CD4-positive, alpha-beta T cell treated with Interleukin-4 for 4 hours (primary cell): ENCODE measurements around the gene TNFSF13.

Experiments used
- DNase-seq: peaks from one replicate; pipeline ENCODE4 v3.0.0-alpha.2; 2020

The TNFSF13 gene

DNA sequence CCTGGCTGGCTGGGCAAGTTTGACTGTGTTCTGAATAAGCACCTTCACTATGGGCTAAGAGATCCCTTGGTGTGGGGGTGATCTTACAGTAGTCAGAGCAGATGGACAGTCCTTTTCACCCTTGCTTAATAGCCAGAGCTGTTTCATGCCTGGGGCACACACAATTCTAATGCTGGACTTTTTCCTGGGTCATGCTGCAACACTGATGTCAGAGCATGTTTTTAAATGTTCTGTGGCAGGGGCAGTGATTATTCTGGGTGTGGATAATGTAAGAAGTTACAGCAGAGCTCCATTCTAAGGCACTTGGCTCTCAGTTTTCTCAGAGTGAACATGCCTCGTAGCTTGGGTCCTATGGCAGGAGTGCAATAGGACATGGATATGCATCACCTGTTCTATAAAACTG is 16.9 kb downstream of the TNFSF13 start:
- DNase-seq, result no peak

DNA sequence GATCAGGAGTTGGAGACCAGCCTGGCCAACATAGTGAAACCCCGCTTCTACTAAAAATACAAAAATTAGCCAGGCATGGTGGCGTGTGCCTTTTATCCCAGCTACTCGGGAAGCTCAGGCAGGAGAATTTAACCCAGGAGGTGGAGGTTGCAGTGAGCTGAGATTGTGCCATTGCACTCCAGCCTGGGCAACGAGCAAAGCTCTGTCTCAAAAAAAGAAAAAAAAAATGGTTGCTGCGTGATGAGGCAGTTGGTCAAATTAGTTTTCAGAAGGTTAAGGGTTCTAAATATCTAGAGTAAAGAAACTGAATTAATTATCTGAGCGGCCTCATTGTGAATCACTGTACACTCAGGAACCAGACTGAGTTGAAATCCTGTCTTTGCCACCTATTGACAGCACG is 17.4 kb downstream of the TNFSF13 start:
- no peak for DNase-seq

DNA sequence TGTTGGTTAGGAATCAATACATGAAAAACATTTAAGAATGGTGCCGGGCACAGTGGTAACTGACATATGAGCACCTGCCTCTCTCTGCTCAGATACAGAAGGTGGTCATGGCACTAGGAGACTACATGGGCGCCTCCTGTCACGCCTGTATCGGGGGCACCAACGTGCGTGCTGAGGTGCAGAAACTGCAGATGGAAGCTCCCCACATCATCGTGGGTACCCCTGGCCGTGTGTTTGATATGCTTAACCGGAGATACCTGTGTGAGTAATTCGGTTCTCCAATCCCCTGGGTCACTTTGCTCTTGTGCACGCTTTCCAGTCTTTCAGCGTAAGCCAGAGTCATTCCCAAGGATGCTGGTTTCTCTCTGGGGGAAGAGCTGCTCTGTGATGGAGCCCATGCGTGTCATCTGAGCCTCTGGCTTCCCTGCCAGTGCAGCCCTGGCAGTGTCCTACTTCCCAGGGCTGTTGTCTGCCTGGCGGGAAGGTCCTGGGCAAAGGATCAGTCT is 17.9 kb downstream of the TNFSF13 start:
- DNase-seq, result no peak

DNA sequence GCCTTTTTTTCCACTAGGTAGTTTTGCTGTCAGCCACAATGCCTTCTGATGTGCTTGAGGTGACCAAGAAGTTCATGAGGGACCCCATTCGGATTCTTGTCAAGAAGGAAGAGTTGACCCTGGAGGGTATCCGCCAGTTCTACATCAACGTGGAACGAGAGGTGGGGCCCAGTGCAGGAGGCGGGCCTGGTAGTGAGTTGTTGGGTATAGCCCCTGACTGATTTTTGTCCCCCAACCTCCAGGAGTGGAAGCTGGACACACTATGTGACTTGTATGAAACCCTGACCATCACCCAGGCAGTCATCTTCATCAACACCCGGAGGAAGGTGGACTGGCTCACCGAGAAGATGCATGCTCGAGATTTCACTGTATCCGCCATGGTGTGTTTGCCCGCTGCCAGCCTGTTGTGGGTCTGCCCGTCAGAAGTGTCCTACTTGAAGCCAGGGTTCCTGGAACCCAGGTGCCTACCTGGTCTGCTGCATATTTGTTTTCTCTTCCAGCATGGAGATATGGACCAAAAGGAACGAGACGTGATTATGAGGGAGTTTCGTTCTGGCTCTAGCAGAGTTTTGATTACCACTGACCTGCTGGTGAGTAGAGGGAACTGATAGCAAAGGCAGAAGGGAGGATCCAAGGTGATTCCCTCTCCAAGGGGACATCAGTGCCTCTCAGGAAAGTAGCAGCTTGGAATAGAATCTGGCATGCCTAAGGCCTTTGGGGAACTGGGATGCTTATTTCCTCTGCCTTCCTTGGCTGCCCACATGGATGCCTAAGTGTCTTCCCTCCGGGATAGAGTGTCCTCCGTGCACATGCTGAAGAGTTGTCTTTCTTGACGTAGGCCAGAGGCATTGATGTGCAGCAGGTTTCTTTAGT is 19.0 kb downstream of the TNFSF13 start:
- no peak for DNase-seq

DNA sequence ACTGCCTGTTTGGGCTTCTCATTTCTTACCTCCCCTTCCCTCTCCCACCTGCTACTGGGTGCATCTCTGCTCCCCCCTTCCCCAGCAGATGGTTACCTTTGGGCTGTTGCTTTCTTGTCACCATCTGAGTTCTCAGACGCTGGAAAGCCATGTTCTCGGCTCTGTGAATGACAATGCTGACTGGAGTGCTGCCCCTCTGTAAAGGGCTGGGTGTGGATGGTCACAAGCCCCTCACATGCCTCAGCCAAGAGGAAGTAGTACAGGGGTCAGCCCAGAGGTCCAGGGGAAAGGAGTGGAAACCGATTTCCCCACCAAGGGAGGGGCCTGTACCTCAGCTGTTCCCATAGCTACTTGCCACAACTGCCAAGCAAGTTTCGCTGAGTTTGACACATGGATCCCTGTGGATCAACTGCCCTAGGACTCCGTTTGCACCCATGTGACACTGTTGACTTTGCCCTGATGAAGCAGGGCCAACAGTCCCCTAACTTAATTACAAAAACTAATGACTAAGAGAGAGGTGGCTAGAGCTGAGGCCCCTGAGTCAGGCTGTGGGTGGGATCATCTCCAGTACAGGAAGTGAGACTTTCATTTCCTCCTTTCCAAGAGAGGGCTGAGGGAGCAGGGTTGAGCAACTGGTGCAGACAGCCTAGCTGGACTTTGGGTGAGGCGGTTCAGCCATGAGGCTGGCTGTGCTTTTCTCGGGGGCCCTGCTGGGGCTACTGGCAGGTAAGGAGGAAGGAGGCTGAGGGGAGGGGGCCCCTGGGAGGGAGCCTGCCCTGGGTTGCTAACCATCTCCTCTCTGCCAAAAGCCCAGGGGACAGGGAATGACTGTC is 20.7 kb downstream of the TNFSF13 start, which contains the start of gene CD68:
Gene CD68 (plus strand): TSS at position 638 of the 833 bp plus-strand sequence. CDS start 40 bp downstream, at position 678.
- peak; percentile 75 for DNase-seq

DNA sequence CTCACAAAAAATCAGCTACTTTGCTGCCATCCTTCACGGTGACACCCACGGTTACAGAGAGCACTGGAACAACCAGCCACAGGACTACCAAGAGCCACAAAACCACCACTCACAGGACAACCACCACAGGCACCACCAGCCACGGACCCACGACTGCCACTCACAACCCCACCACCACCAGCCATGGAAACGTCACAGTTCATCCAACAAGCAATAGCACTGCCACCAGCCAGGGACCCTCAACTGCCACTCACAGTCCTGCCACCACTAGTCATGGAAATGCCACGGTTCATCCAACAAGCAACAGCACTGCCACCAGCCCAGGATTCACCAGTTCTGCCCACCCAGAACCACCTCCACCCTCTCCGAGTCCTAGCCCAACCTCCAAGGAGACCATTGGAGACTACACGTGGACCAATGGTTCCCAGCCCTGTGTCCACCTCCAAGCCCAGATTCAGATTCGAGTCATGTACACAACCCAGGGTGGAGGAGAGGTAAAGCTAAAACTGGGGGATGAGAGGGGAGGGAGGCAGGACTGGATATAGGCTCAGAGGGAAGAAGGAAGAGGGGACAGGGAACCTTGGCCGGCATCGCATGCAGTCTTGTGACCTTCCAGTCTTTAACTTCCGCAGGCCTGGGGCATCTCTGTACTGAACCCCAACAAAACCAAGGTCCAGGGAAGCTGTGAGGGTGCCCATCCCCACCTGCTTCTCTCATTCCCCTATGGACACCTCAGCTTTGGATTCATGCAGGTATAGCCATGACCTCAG is 21.5 kb downstream of the TNFSF13 start:
- DNase-seq, result no peak

DNA sequence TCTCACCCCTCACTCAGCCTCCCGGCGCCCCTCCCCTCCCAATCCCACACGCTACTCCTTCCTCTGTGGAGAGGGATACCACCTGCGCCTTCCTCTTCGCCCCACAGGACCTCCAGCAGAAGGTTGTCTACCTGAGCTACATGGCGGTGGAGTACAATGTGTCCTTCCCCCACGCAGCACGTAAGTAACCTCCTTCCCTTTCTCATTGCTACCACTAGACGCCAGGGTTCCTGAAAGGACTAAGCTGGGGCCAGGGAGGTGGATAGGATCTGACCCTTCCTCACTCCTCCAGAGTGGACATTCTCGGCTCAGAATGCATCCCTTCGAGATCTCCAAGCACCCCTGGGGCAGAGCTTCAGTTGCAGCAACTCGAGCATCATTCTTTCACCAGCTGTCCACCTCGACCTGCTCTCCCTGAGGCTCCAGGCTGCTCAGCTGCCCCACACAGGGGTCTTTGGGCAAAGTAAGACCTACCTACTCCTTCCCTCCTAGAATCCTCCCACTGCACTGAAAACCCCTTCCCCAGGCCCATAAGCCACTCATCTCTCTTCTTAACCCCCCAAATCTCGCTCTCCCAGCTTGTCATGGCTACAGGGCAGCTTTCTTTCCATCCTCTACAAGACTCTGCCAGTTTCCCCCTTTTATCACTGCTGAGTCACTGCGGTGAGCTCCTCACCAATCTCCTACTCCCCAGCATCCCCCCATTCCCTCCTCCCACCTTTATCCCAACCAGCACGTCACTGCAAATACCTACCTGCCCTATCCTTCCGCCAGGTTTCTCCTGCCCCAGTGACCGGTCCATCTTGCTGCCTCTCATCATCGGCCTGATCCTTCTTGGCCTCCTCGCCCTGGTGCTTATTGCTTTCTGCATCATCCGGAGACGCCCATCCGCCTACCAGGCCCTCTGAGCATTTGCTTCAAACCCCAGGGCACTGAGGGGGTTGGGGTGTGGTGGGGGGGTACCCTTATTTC is 22.3 kb downstream of the TNFSF13 start:
- no peak for DNase-seq

DNA sequence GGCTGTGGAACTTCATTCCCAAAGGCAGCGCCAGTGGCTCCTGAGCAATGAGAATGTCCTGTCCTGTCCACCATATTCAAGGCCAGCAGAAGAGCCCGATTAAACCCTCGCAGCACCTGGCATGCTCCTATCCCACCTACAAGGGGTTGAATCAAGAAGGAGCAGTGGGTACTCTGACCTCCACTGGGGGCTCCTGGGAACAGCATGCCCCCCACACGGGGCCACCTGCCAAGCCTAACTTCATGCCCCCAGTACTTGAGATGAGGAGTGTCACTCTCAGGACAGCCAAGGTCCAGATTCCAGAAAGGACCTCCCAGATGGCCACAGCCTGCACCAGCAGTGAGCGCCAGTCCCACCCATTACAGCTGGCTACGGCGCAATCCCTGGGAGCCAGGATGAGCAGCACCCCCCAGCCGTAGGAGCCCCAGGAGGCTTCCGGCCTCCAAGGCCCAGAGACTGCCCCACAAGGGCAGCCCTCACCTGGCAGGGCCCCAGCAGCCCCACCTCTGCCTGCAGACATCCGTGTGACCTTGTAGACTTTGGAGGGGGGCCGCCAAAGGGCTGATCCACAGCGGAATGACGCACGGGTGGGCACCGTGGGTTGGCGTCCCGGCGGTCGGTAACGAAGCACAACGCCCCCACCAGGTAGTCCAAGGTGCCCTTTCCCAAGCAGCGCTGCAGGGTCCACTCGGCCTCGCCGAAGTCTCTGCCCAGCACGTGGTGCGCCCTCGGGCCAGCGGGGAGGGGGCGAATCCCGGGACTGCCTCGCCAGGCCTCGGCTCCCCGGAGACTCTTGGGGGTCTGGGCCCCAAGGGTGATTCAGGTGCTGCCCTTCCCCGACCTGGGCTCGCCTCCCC is 24.1 kb downstream of the TNFSF13 start:
- DNase-seq, result no peak

DNA sequence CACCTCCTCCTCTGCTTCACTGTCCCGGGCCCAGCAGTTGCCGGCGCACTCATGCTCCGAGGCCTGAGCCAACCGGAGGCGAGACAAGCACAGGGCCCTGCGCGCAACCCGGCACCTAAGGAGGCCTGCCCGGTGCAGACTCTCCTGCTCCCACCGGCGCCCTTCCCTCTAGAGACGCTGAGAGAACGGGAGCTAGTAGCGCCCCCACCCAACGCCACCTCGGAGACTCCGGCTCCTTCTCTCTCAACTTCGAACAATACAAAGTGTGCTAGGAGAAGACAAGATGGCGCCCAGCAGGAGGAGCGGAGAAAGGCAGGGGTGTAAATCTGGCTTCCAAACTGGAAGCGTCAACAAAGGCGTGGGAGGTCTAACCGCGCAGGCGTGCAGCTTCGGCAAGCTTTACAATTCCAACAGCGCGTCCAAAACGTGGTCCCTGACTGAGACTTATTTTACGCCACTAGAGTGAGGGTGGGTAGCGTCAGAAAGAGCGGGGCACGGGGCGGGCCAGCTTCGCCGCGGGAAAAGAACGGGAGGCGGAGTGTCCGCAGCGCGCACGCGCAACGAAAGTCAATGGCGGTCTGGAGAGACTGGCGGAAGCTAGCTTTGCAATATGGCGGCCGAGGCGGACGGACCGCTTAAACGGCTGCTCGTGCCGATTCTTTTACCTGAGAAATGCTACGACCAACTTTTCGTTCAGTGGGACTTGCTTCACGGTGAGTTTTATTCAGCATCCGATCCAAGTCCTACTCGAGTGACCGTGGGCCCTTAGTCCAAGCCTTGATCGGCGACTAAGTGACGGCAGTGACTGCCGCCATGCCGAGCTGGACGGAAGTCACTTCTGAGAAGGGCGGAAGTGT is 24.9 kb downstream of the TNFSF13 start, which contains the start of gene MPDU1:
Gene MPDU1 (plus strand): TSS at position 600 of the 857 bp plus-strand sequence. CDS start 11 bp downstream, at position 611.
- DNase-seq, result peak; percentile 96

DNA sequence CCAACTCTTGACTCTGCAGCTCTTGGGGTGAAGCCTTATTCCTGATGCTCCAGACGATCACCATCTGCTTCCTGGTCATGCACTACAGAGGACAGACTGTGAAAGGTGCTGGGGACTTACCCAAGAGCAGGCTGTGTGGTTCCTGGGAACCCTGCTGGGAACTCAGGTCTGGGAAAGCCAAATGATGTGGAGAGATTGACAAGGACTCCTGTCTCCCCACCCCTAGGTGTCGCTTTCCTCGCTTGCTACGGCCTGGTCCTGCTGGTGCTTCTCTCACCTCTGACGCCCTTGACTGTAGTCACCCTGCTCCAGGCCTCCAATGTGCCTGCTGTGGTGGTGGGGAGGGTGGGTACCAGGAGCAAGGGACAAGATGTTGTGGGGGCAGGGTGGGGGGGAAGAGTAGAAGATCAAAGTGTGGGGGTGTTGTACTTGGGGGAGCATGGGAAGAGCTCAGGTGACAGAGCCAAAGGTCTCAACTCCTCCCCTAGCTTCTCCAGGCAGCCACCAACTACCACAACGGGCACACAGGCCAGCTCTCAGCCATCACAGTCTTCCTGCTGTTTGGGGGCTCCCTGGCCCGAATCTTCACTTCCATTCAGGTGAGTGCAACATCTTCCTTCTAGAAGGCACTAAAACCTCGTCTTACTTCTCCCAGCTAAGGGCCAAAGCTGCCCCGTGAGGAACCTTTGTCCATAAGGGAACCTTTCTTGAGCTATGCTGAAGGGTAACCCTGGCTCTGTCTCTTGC is 28.3 kb downstream of the TNFSF13 start:
- DNase-seq, result no peak

DNA sequence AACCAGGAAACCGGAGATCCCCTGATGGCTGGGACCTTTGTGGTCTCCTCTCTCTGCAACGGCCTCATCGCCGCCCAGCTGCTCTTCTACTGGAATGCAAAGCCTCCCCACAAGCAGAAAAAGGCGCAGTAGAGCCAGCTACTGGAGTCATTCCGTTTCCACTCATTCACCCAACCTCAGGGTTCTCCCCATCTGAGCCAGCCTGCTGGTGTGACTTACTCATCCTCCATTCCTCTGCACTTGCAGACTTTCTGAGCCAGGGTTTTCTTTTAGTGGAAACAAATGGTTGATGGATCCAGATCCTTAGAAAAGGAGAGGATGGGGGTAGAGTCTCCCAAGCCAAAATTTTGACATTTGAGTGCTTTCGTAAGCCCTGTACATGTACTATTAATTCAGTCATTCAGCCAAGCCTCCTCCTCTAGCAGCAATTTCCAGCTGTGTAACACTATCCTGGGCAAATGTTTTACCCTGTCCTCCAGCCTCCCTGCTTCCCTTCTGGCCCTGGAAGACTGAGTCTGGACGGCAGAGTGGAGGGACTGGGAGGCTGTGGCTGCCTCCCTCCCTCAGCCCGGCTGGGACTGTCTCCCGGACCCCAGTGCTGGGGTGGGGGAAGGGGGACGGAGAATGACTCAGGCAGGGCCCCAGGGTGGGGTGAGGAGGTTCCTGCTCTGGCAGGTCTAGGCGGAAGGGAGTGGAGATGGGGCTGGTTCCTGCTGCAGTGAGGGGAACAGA is 29.0 kb downstream of the TNFSF13 start:
- DNase-seq, result no peak

DNA sequence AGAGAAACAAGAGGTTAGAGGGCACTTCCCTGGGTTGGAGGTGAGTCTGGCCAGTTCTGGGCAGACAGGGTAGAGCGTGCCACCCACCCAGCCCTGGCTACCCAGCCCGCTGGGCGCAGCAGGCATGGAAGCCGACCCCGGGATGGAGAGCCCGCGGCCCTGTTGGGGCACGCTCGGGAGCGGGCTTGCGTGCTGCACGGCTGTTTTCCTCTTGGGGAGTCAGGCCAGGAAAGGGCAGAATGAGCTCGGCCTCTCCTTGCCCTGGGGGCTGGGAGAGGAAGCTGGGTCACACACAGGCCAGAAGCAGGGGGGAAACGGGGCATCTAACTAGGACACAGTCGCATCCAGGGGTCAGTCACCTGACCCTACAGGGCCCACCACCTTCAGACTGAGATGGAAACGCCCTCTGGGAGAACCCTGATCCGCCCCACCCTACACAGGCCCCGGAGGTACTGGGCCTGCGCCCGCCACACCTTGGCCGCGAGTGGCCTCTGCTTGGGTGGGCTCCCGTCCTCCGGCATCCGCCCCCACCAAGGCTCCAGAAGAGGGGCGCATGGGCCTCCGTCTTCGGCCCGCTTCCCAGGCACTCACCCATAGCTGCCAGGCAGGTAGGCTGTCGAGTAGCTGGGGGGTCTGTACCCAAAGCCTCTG is 30.1 kb downstream of the TNFSF13 start:
- no peak for DNase-seq

DNA sequence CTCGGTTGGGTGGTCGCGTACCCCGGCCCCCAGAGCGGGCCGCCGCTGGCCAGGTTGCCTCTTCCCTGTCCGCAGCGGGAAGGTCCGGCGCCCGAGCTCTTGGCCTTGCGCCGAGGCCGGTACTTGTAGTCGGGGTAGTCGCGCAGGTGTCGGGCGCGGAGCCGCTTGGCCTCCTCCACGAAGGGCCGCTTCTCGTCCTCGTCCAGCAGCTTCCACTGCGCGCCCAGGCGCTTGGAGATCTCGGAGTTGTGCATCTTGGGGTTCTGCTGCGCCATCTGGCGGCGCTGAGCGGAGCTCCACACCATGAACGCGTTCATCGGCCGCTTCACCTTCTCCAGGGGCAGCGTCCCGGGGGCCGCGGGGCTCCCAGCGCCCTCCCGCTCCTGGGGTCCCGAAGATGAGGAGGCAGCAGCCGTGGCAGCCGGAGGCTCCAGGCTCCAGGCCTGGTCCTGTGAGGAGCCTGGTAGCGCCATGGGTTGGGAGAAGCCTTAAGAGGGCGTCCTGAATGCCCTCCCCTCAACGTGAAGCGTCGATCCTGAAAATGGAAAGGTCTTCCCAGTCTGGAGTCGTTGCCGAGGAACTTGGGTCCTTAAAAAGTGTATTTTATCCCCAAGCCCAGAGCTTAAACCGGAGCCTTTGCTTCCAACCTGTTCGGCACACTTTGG is 30.8 kb downstream of the TNFSF13 start:
- peak; percentile 59 for DNase-seq

DNA sequence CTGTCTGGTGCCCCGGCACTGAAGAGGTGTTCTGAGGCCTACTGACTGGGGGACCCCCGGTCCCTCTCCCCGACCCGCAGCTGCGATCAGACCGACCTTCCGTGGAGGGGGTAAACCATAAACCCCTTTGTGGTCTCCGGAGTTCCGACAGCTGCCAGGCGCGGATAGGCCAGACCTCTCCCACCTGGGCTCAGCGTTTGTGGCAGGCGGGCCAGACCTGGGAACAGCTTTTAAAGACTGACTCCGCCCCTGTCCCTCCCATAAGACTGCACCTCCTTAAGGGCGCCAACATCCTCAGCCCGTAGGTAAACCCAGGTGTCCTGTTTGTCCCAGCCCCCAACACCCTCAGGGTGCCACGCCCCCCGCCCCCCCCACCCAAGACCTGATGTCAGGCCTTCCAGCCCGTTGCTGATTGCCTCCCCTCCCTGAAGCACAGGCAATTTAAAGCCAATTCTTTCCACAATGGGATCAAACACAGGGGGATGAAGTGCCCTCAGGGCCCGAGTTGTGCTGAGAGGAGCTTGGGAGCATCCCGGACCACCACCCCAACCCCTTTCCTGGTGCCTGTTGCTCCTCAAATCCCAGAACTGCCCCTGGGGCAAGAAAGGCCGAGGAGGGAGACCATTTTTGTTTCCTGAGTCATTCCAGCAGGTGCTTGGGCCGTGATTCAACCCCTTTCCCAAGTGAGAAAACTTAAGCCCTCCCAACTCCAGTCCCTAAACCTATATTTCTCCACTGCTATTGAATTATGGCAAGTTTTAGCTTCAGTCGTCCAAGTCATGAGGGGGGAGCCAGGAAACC is 31.5 kb downstream of the TNFSF13 start, which contains the start of gene SOX15:
Gene SOX15 (minus strand): TSS at position 204 of the 801 bp plus-strand sequence. CDS start 418 bp downstream, outside the sequence.
- DNase-seq, result no peak

DNA sequence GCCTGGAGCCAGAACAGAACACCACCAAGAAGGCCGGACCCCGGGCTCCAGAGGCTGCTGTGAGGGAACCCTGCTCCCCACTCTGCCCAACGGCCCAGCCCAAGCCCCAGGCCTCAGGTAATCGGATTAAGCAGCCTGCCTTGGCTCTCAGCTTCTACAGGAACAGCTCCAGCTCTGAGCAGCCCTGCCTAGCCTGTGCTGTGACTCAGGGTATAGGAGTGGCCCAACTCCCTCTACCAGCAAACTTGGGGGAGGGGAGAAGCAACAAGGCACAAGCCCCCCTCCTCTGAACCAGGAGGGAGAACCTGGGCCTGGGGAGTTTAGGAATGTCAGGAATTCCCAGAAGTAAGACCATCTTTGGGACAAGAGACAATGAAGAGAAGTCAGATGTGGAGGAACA is 32.2 kb downstream of the TNFSF13 start:
- DNase-seq, result no peak

DNA sequence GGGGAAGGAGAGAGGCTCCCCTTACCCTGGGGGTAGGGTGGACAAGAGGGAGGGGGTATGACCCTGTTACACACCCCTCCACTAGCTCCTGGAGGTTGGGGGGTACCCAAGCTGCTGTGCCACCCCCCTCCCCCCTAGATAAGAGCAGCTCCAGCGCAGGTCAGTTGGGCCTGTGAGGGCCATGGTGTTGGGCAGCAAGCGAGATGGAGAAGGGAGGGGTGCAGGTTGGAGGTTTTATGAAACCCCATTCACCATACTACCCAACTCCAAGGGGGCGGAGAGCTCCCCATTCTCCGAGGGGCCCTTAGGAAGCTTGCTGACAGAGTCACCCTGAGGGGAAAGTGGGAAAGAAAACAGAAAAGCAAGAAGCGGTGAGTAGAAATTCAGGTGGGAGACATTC is 33.0 kb downstream of the TNFSF13 start:
- no peak for DNase-seq
